Small intestine (tissue), 7 donors: Measurements from ENCODE around the gene IPO13. TPM values are rescaled to one million over a fixed set of nuclear protein-coding genes. Genes with fewer than 3 reads are reported as not detected.

Source experiments
- DNase-seq, 2 donors: peaks; one replicate each; pipeline versions ENCODE4 v3.0.0 to v3.0.0-alpha.2; 2013
- FAIRE-seq: peaks from 2 replicates; lab custom pipeline; 2012; peaks lifted over from hg19 to GRCh38; lab: Jason Lieb, UNC
- H3K27ac ChIP-seq, 3 donors: one replicate each; pipeline ENCODE4 v1.5.1; 2013; ENCODE audit warnings: low read length in 2 of 3, mild to moderate bottlenecking in 2 of 3, control low read depth in 1 of 3, inconsistent platforms in 1 of 3, low read depth in 1 of 3, moderate library complexity in 1 of 3
- H3K27me3 ChIP-seq, 3 donors: one replicate each; pipeline ENCODE4 v1.6.1; 2013; ENCODE audit warnings: low read length in 3 of 3, inconsistent platforms in 1 of 3; ENCODE audit not compliant: control insufficient read depth in 3 of 3, insufficient read depth in 3 of 3
- H3K36me3 ChIP-seq, 3 donors: one replicate each; pipeline ENCODE4 v1.6.1; 2013; ENCODE audit warnings: low read length in 3 of 3, inconsistent platforms in 1 of 3, low read depth in 1 of 3, mild to moderate bottlenecking in 1 of 3, moderate library complexity in 1 of 3; ENCODE audit not compliant: control insufficient read depth in 3 of 3, insufficient read depth in 2 of 3
- H3K4me1 ChIP-seq, 3 donors: one replicate each; pipeline ENCODE4 v1.6.1; 2013; ENCODE audit warnings: low read length in 2 of 3, inconsistent platforms in 1 of 3, low read depth in 1 of 3, mild to moderate bottlenecking in 1 of 3, moderate library complexity in 1 of 3; ENCODE audit not compliant: control insufficient read depth in 3 of 3, insufficient read depth in 2 of 3
- H3K4me3 ChIP-seq, 3 donors: one replicate each; pipeline ENCODE4 v1.5.1; 2013; ENCODE audit warnings: low read length in 3 of 3, control low read depth in 1 of 3, inconsistent platforms in 1 of 3, low read depth in 1 of 3, mild to moderate bottlenecking in 1 of 3, moderate library complexity in 1 of 3
- H3K9me3 ChIP-seq, 2 donors: one replicate each; pipeline ENCODE4 v1.6.1; 2013; ENCODE audit warnings: low read depth in 1 of 2, low read length in 1 of 2; ENCODE audit not compliant: control insufficient read depth in 2 of 2, insufficient read depth in 1 of 2
- WGBS, 3 donors: extraction: QIAGEN DNeasy Blood & Tissue Kit; methylation state at CpG; one replicate each; pipeline ENCODE4 v1.1.7; 2013; 5-methylcytosine and 5-hydroxymethylcytosine counted together
- polyA plus RNA-seq, 4 donors: library from polyadenylated mRNA; stranded (reverse) in 3 of 4; unstranded in 1 of 4; fragments of 200-250 nt in 3 of 4; fragments of 120-200 nt in 1 of 4; gene quantifications; one replicate each; pipeline versions ENCODE4 v1.2.1 to v1.2.3, GENCODE V29; 2013
- donor health status: healthy with polysubstance abuse.
- donor health status: control.
- donor health status: control.
- donor health status: Bipolar disorder and iron deficiency.
- donor health status: healthy.

The IPO13 gene
- polyA plus RNA-seq, 4 donors: 14.2 to 24.8 (median 20.1) TPM

DNA sequence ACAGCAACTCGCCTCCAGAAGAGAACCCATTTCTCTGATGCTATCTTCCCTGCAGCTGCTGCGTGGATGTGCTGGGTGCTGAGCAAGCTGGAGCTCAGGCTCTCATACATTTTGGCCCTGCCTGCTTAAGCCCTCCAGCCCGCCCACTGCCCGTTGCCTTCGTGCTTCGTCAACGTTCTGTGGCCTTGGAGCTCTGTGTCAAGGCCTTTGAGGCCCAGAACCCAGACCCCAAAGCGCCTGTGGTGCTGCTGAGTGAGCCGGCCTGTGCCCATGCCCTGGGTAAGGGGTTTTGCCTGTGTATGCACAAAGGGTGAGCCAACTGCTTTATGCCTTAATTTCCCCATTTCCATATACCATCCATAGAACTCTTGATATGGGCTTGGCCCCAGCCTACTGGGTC is 24.2 kb downstream of the IPO13 start:
- H3K9me3 ChIP-seq: peaks cover 0 to 8% of the 10 kb centered on the region in 2 donors
- WGBS, 3 donors: 87 to 90% (median 87%) methylated on average over 9 of the region's 9 CpGs
- DNase-seq (no peak), FAIRE-seq (no peak)
- H3K27ac ChIP-seq: no peak overlapping the region
- peaks cover 10 to 13% (median 12%) of the 10 kb centered on the region in 3 donors for H3K4me1 ChIP-seq
- H3K4me3 ChIP-seq: no peak overlapping the region
- no peaks in the 10 kb centered on the region for H3K27me3 ChIP-seq
- peaks cover 0 to 46% (median 0%) of the 10 kb centered on the region in 3 donors for H3K36me3 ChIP-seq

DNA sequence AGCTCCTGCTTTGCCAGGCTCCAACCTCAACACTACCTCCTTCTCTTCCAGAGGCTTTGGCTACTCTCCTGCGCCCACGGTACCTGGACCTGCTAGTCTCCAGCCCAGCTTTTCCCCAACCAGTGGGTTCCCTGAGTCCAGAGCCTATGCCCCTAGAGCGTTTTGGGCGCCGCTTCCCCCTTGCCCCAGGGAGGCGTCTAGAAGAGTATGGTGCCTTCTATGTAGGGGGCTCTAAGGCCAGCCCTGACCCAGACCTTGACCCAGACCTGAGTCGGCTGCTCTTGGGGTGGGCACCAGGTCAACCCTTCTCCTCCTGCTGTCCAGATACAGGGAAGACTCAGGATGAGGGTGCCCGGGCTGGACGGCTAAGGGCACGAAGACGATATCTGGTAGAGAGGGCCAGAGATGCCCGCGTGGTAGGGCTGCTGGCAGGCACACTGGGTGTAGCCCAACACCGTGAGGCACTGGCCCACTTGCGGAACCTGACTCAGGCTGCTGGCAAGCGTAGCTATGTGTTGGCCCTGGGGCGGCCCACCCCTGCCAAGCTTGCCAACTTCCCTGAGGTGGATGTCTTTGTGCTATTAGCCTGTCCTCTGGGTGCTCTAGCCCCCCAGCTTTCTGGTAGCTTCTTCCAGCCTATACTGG is 24.7 kb downstream of the IPO13 start:
- DNase-seq: no peak
- peaks cover 16 to 19% (median 16%) of the 10 kb centered on the region in 3 donors for H3K4me1 ChIP-seq
- no peak overlapping the region for H3K4me3 ChIP-seq
- H3K9me3 ChIP-seq: peaks cover 0 to 8% of the 10 kb centered on the region in 2 donors
- H3K27ac ChIP-seq: no peak overlapping the region
- whole genome bisulfite sequencing, 3 donors: 95 to 97% (median 97%) methylated on average over 17 of the region's 17 CpGs
- H3K36me3 ChIP-seq: peaks cover 0 to 46% (median 0%) of the 10 kb centered on the region in 3 donors
- no peak for FAIRE-seq
- H3K27me3 ChIP-seq: no peaks in the 10 kb centered on the region

DNA sequence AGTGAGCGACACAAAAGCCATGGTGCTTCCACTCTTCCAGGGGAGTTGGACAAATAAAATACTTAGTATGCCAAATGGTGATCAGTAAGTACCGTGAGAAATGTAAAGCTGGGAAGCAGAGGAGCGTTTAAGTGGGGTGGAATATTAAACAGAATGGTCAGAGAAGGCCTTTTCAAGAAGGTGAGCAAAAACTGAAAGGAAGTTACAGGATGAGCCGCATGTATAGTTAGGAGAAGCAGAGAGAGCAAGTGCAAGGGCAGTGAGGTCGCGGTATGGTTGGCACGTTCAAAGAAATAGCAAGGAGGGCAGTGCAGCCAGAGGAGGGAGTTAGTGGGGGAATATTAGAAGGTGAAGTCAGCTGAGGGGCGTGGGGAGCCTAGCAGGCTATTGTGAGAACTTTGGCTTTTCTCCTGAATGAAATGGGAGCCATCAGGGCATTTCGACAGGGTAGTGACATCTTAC is 27.3 kb downstream of the IPO13 start:
- Histone ChIP-seq H3K4me1 (peaks cover 21 to 42% (median 21%) of the 10 kb centered on the region in 3 donors), H3K27ac (peak overlapping the region; percentile 90 to 93 (median 91)), H3K9me3 (no peaks in the 10 kb centered on the region), H3K4me3 (peak overlapping the region; percentile 90 to 96 (median 90)), H3K27me3 (no peaks in the 10 kb centered on the region), H3K36me3 (peaks cover 0 to 48% (median 3%) of the 10 kb centered on the region in 3 donors)
- 22 to 36% (median 29%) methylated on average over 9 of the region's 9 CpGs for WGBS, 3 donors
- DNase-seq: no peak
- FAIRE-seq: no peak

DNA sequence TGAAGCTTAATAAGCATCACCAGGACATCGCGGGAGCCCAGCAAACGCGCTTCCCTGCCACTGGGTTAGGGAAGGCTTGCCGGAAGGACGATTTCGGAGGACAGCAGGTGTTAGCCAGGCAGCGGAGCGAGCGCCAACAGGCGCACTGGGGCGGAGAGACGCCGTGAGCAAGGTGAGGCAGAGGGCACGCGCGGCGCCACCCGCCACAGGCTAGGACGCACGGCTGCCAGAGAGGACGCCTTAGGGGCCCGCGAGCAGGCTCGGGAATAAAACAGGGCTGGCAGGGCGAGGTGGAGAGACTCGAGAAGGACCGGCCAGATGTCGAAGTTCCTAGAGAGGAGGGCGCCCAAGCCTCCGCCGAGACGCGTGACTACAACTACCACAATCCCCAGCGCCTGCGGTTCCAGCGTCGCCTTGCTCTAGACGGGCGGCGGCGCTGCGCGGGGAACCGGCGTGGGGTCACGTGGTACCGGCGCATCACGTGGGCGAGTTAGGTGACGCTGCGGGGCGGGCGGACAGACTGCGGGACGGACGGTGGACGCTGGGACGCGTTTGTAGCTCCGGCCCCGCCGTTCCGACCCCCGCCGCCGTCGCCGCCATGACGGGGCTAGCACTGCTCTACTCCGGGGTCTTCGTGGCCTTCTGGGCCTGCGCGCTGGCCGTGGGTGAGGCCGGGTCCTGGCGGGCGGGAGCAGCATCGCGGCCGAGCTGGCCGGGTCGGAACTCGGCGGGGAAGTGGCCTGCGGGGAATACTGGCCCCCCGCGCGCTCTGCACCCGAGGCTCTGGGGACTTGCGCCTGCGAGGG is 27.9 kb downstream of the IPO13 start, which contains the start of gene ATP6V0B:
Gene ATP6V0B (plus strand): TSS at position 518 of the 806 bp plus-strand sequence. CDS start 81 bp downstream, at position 599.
- H3K36me3 ChIP-seq: peaks cover 0 to 48% (median 3%) of the 10 kb centered on the region in 3 donors
- peak within 1 kb of the TSS; percentile 90 to 96 (median 90) for H3K4me3 ChIP-seq
- H3K9me3 ChIP-seq: no peaks in the 10 kb centered on the region
- H3K4me1 ChIP-seq: peaks cover 21 to 42% (median 21%) of the 10 kb centered on the region in 3 donors
- FAIRE-seq (no peak), DNase-seq (peak; percentile 95 to 98)
- H3K27me3 ChIP-seq: no peaks in the 10 kb centered on the region
- H3K27ac ChIP-seq: peak within 1 kb of the TSS; percentile 90 to 93 (median 91)
- 0% methylated on average over 83 to 93 of the region's 93 CpGs for WGBS, 3 donors

DNA sequence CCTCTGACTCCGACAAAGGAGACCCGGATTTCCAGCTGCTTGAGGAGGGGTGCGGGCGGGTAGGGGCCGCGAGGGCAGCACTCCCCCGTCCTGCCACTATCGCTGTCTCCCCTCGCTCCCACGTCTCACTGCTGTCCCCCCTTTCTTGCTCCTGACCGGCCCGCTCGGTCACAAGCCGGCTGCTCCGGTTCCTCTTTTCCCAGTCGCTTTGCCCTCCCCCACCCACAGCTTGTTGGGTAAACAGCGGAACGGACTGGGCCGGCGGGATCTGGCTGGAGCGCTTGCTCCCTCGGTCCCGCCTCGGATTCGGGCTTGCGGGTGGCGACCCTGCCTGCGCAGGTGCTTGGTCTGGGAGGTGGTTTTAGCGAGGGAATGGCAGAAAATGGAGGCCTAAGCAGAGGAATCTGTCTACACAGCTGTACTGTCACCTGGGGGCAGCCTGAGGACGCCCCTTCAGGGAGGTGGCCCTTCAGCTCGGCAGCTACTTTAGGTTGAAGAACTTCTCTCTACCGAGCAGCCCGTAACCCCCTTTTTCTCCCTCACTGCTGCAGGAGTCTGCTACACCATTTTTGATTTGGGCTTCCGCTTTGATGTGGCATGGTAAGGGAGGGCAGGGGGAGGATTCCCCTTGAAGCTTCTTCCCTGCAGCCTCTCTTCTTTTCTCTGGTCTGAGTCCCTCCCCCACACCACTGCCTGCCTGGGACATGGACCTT is 28.7 kb downstream of the IPO13 start:
- no peak for FAIRE-seq
- Histone ChIP-seq H3K4me1 (peaks cover 19 to 47% (median 20%) of the 10 kb centered on the region in 3 donors), H3K27me3 (no peaks in the 10 kb centered on the region), H3K4me3 (peak overlapping the region; percentile 90 to 96 (median 90)), H3K27ac (peak overlapping the region; percentile 85 to 93 (median 91)), H3K9me3 (no peaks in the 10 kb centered on the region), H3K36me3 (peaks cover 0 to 48% (median 3%) of the 10 kb centered on the region in 3 donors)
- 1% methylated on average over 29 to 34 of the region's 34 CpGs for WGBS, 3 donors
- DNase-seq: peak; percentile 43 to 68

DNA sequence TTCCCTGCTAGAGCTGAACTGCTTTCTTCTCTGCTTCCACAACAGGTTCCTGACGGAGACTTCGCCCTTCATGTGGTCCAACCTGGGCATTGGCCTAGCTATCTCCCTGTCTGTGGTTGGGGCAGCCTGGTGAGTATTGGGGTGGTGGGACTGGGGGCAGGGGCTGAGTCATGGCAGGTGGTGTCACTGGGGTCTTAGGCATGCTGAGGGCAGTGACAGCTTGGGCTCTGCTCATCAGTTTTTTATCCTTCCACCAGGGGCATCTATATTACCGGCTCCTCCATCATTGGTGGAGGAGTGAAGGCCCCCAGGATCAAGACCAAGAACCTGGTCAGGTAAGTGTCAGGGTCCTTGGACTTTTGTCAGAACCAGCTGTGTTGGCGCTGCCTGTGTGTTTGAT is 29.3 kb downstream of the IPO13 start:
- 59 to 82% (median 69%) methylated on average over 4 of the region's 4 CpGs for WGBS, 3 donors
- no peak for DNase-seq
- no peak overlapping the region for H3K27ac ChIP-seq
- H3K27me3 ChIP-seq: no peaks in the 10 kb centered on the region
- H3K4me3 ChIP-seq: peak overlapping the region; percentile 90 to 96 (median 90)
- FAIRE-seq: no peak
- peaks cover 0 to 49% (median 3%) of the 10 kb centered on the region in 3 donors for H3K36me3 ChIP-seq
- no peaks in the 10 kb centered on the region for H3K9me3 ChIP-seq
- peaks cover 14 to 46% (median 15%) of the 10 kb centered on the region in 3 donors for H3K4me1 ChIP-seq

DNA sequence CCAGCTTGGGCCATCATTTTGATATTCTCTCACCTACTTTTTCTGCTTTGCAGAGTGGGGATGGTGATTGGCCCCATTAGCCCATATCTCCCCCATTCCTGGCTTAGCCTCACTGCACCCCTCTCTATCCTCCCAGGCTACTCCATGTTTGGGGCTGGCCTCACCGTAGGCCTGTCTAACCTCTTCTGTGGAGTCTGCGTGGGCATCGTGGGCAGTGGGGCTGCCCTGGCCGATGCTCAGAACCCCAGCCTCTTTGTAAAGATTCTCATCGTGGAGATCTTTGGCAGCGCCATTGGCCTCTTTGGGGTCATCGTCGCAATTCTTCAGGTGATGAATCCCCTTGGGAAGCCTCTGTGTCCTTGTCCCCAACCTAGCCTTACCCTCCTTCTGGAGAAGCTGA is 30.1 kb downstream of the IPO13 start:
- H3K4me3 ChIP-seq: no peak overlapping the region
- peaks cover 14 to 46% (median 15%) of the 10 kb centered on the region in 3 donors for H3K4me1 ChIP-seq
- no peaks in the 10 kb centered on the region for H3K9me3 ChIP-seq
- H3K36me3 ChIP-seq: peaks cover 0 to 49% (median 3%) of the 10 kb centered on the region in 3 donors
- no peak overlapping the region for H3K27ac ChIP-seq
- no peaks in the 10 kb centered on the region for H3K27me3 ChIP-seq
- DNase-seq: no peak
- no peak for FAIRE-seq
- WGBS, 3 donors: 90 to 96% (median 95%) methylated on average over 8 of the region's 8 CpGs
